Calu3 (cell line): ENCODE results near the gene RAX. TPM values are rescaled to one million over a fixed set of nuclear protein-coding genes. Genes with fewer than 3 reads are reported as not detected.

ENCODE experiments used
- BruUV-seq: library from RNA; stranded (reverse); fragments of 400-500 nt; replicated peaks from 2 replicates; lab custom pipeline; 2021; lab: Mats Ljungman, UMichigan
- CTCF ChIA-PET: fragments of 300-600 bp; sonication (Branson Sonifier 250); formaldehyde crosslinking; loops from one replicate; lab custom pipeline; 2022; ENCODE audit warnings: antibody characterized with exemption; lab: Charles Lee
- DNase-seq: peaks from one replicate; pipeline ENCODE4 v3.0.0; 2022
- H3K27ac Mint-ChIP-seq: one replicate; pipeline ENCODE4 v1.8.0; 2022; ENCODE audit warnings: mixed read lengths; ENCODE audit not compliant: unreplicated experiment
- H3K27me3 Mint-ChIP-seq: one replicate; pipeline ENCODE4 v1.8.0; 2022; ENCODE audit warnings: mixed read lengths; ENCODE audit not compliant: unreplicated experiment
- H3K36me3 Mint-ChIP-seq: one replicate; pipeline ENCODE4 v1.8.0; 2022; ENCODE audit warnings: mild to moderate bottlenecking, moderate library complexity, mixed read lengths; ENCODE audit not compliant: insufficient read depth, unreplicated experiment
- H3K4me1 Mint-ChIP-seq: one replicate; pipeline ENCODE4 v1.8.0; 2022; ENCODE audit warnings: mild to moderate bottlenecking, low read depth, mixed read lengths; ENCODE audit not compliant: unreplicated experiment
- H3K4me3 Mint-ChIP-seq: one replicate; pipeline ENCODE4 v1.8.0; 2022; ENCODE audit warnings: mild to moderate bottlenecking, low read depth, moderate library complexity, mixed read lengths; ENCODE audit not compliant: unreplicated experiment
- H3K9me3 Mint-ChIP-seq: one replicate; pipeline ENCODE4 v1.8.0; 2022; ENCODE audit warnings: low read depth, mixed read lengths; ENCODE audit not compliant: unreplicated experiment
- CTCF ChIP-seq: fragments of 200-600 bp; IDR thresholded peaks from one replicate; pipeline ENCODE4 v1.8.0; 2022; ENCODE audit warnings: antibody characterized with exemption; ENCODE audit not compliant: unreplicated experiment
- intact Hi-C: fragments of 100-400 bp; cut with micrococcal nuclease; formaldehyde crosslinking; loops from one replicate; pipeline ENCODE4 v1.10.0; 2022; ENCODE audit not compliant: unreplicated experiment
- total RNA-seq: library from RNA; stranded (reverse); gene quantifications from 2 replicates; pipeline ENCODE4 v1.2.3, GENCODE V29; 2022

RAX gene
- total RNA-seq, 1 experiment from 2014 or later = not detected

GRCh38 chr18:59267503-59268126, 5.6 kb downstream of the RAX start:
- peak; percentile 45 for DNase-seq
- no peak for TF ChIP-seq CTCF
- intact Hi-C loops = no loop called here
- Mint-ChIP-seq H3K4me3 (peak overlapping the region; percentile 70), H3K4me1 (peaks cover 36% of the 10 kb centered on the region), H3K9me3 (no peaks in the 10 kb centered on the region), H3K36me3 (peaks cover 5% of the 10 kb centered on the region), H3K27ac (no peak overlapping the region), H3K27me3 (peaks cover 99% of the 10 kb centered on the region)
- CTCF ChIA-PET = interaction anchor here (0.6 to 1.6 kb wide), 7 partner anchors 9 to 715 kb away, joined by 3 to 7 read pairs (median 4); no protein-coding TSS in a partner anchor
- no TSS peak for BruUV-seq

- Mint-ChIP-seq H3K27ac (no peak overlapping the region), H3K9me3 (no peaks in the 10 kb centered on the region), H3K4me3 (peak overlapping the region; percentile 70), H3K4me1 (peaks cover 36% of the 10 kb centered on the region), H3K27me3 (peaks cover 99% of the 10 kb centered on the region), H3K36me3 (peaks cover 5% of the 10 kb centered on the region)
- BruUV-seq = no TSS peak
- no peak for TF ChIP-seq CTCF
- CTCF ChIA-PET = interaction anchor here (0.7 to 3.7 kb wide), 5 partner anchors 10 to 452 kb away, joined by 3 to 13 read pairs (median 5); no protein-coding TSS in a partner anchor
- no peak for DNase-seq
- intact Hi-C loops = no loop called here
Observed at GRCh38 chr18:59266886-59267502, 6.3 kb downstream of the RAX start.

GRCh38 chr18:59266459-59266858, 6.8 kb downstream of the RAX start:
- intact Hi-C loops = no loop called here
- no peak for TF ChIP-seq CTCF

GRCh38 chr18:59265974-59266369, 7.3 kb downstream of the RAX start:
- peak overlapping the region; percentile 49 for H3K4me3 Mint-ChIP-seq
- BruUV-seq = no TSS peak
- H3K27me3 Mint-ChIP-seq = peaks cover 91% of the 10 kb centered on the region
- H3K4me1 Mint-ChIP-seq = peaks cover 36% of the 10 kb centered on the region
- CTCF ChIA-PET = interaction anchor here (0.5 to 3.7 kb wide), 4 partner anchors 11 to 137 kb away, joined by 3 to 13 read pairs (median 4); no protein-coding TSS in a partner anchor
- DNase-seq = no peak
- H3K27ac Mint-ChIP-seq = no peak overlapping the region
- H3K9me3 Mint-ChIP-seq = no peaks in the 10 kb centered on the region
- TF ChIP-seq CTCF = no peak
- H3K36me3 Mint-ChIP-seq = peaks cover 5% of the 10 kb centered on the region
- intact Hi-C loops = no loop called here

More at GRCh38 chr18:59266459-59266858, 6.8 kb downstream of the RAX start:
- Mint-ChIP-seq H3K4me1 (peaks cover 36% of the 10 kb centered on the region), H3K9me3 (no peaks in the 10 kb centered on the region), H3K36me3 (peaks cover 5% of the 10 kb centered on the region), H3K4me3 (no peak overlapping the region), H3K27me3 (peaks cover 94% of the 10 kb centered on the region), H3K27ac (no peak overlapping the region)
- DNase-seq = no peak
- CTCF ChIA-PET = interaction anchor here (0.5 to 3.7 kb wide), 4 partner anchors 11 to 136 kb away, joined by 3 to 13 read pairs (median 4); no protein-coding TSS in a partner anchor
- BruUV-seq = no TSS peak
